NCI-H748 (cell line): Measurements from ENCODE around the gene PRPS1.
A peak's percentile ranks its signal among the peaks of the same experiment; 100 is the strongest.
"Not testable (repeated sequence)": the region's sequence is repeated elsewhere in the genome, so short reads cannot be mapped to it uniquely, and the experiment has no call there.

Source experiments
- DNase-seq: peaks from one replicate; lab custom pipeline; 2025; ENCODE audit not compliant: unreplicated experiment; lab: John Stamatoyannopoulos, UW

PRPS1 gene

DNA sequence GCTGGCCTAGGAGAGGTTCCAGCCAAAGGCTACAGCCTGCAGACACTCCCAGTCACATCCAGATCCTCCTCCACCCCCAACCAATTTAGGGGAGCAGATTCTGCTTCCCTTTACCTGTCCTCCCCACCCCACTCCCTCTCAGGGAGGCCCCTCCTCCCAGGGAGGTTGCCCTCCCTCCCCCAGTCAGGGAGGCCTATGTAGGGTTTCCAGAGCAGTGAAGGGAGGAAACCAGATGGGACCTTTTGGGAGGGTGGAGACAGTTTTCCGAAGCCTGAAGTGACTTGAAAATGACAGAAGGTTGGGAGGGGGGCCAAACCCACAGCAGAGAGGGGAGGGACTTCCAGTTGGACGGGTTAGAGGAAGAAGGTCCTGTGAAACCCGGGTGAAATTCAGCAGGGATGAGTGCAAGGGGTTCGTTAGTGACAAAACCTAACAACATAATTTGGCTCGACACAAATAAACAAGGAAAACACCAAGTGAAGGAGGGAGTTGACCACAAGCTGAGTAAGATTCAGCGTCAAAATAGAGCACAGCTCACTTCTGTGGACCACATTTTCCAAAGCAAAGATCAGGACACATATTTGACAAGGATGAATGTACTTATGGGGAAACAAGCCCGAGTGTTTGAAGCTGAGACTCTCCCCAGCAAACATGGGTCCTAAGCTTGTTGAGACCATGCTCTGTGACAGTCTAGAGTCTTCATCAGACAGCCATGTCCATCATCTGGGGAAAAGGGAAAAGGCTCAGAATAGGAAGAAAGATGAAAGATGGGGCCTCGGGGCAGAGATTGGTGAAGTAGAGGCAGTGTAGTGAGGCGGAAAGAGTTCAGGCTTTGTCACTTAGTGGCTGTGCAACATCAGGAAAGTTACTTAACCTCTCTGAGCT lies 46.4 kb downstream of the PRPS1 start:
- DNase-seq = no peak

DNA sequence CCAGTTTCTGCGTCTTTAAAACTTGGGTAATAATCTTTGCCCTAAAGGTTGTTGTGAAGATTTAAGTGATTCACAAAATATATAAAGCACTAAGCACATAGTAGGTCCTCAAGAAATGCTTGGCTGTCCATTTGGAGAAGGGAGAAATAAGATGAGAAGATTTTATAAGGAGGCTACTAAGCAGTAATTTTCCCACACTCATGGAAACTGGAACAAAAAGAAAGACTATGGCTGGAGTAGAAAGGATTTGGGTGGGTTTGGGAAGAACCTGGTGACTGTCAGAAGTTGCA lies 47.0 kb downstream of the PRPS1 start:
- DNase-seq = no peak

DNA sequence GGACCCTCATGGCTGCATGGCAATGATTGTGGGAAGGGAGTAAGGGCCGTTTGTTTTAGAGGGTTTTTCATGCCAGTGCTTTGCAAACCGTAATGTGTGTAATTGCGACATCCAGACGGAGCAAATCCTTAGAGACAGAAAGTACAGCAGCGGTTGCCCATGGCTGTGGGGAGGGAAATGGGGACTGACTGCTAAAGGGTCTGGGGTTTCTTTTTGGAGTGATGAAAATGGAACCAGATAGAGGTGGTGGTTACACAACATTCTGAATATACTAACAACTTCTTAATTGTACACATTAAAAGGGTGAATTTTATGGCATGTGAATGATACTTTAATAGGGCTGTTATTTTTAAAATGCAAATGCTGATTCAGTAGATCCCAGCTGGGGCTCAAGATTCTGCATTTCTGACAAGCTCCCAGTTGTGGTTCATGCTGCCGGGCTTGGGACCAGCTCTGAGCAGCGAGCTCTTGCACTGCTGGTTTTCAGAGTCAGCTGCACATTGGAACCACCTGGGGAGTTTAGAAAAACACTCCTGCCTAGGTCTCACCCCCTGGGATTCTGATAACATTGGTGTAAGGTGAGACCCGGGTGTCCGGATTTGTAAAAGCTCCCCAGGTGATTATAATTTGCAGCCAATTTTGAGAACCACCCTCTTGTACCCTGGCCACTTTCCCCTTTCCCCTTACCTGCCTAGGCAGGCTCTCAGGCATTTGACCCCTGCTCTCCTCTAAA lies 47.7 kb downstream of the PRPS1 start:
- no peak for DNase-seq

DNA sequence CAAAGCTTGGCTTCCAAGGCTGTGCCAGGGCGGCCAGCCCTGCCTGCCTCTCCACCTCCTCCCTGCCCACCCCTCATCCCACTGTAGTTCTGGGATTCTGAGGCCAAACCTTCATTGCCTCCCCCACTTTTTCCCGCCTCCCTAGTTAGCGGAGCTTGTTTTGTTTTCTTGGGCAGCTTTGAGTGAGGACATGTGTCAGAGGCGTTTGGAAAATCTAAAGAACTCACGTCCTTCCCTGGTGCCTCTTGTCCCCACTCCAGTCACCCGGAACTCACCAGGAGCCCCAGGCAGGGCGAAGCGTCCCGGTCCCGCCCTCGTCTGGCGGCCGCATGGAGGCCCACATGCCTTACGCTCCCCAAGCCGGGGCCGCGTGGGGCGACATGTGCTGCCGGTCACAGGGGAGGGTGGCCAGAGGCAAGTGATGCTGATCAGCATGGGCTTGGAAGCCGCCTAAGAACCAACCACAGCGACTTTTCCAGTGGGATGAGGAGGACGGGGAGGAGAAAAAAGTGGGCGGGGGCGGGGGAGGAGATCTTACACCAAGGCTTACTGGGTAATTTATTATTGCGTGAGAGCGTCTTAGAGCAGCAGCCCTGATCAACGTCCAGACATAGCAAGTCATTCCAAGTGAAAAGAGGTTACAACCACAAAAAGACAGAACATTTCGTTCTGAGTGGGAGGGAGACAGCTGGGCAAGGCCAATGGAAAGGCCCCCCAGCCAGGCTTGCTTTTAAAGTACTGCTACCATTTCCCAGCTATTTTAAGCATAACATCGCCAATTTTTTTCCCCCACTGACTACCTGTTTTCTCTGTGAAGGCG lies 48.5 kb downstream of the PRPS1 start:
- DNase-seq = no peak

DNA sequence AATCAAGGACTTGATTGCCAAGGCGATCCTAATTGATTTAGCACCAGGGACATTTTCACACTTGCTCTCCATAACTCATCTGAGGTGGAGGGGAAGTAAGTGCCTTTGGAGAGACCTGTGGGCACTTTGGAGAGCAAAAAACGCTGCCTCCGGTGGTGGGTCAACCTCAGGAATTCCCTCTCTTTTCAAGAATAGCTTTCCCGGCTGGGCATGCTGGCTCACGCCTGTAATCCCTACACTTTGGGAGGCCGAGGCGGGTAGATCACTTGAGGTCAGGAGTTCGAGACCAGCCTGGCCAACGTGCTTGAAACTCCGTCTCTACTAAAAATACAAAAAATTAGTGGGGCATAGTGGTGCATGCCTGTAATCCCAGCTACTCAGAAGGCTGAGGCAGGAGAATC lies 49.2 kb downstream of the PRPS1 start:
- no peak for DNase-seq

DNA sequence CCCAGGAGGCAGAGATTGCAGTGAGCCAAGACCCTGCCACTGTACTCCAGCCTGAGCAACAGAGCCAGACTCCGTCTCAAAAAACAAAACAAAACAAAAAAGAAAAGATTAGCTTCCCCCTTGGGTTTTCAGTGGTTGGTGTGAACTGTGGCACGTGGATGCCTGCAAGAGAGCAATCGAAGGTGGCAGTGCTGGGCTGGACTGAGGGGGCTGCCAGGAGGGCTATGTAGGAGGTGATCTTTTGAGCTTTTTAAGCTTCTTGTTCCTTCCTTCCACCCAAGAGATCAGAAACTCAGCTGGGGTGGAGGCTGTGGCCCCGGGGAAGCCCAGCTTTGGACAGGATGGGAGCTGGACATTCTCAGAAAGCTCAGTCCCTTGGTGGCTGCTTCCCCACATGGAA lies 49.6 kb downstream of the PRPS1 start:
- DNase-seq = no peak

DNA sequence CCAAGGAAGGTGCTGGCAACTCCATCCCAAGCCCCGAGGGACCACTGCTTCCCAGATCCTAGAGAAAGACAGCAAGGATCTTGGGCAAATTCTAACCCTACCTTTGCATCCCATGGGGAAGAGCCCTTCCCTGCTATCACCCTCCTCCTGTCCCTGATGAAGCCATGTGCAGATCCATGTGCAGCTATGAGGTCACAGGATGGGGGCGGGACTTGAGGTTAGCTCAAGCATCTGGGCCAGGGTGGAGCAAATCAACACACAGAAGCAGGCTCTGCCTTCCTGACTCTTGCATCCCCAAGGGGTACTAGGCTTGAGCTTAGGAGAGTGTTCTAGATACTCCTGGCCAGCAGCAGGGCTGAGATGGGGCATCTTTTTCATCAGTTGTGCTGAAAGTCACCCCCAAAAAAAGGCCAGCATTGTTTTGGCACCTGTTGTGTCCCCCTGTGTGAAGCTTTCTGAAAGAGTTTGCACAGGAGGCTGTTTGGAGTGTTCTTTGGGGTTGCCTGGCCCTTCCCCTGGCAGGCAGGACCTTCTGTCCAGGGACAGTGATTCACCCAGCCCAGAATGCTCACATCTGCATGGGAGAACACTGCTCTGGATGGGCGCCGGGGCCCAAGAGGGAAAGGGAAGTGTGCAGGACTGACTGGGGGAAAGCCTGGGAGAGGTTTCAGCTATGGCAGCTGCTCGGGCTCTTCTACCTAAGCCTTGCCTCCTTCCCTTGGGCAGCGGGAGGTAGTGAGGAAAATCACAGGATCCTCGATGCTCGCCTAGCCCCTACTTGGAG lies 50.8 kb downstream of the PRPS1 start:
- no peak for DNase-seq

DNA sequence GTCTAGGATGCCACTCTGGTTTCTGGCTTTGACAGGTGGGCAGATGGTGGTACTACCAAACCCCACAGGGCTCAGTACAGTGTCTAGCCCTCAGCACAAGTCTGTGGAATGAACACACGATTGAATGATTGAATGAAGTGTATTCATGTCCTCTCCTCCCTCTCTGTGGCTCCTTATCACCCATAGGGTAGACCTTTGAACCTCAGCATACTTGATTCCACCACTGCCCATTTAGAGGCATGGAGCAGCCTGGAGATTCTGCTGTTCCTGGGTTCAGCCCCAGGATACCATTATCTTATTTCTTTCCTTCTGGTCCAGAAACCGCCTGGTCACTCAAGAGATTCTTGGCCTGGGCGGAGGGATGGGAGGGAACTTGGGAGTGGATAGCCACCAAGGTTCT lies 53.9 kb downstream of the PRPS1 start:
- DNase-seq = no peak

DNA sequence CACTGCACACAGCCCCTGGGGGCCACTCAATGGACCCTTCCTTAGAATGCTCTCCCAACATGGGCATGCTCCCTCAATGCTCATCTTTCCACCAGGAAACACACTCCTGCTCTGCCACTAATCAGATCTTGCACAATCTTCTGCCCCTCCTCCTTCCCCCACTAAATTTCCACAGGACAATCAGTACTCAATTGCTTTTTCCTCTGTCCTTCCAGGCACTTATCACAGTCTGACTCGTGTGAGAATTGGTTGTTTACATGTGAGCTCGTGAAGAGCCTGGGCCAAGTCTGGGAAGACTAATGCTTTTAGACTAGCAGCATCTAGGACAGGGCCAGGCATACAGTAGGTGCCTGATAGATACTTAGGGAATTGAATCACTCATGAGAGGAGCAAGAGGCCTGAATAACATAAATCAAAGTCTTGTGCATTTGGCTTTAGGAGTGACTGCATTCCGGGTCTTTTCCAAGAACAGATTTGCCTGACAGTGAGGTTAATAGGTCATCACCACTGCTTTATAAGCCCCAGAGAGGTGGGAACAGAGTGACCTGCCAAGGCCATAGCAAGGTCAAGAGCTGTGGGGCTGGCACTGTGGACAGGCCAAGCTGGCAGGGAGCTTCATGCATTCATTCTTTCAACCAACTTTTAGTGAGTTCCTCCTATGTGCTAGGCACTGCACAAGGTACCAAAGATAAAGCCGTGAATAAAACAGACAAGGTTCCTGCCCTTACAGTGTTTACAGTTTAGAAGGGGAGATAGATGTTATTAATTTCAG lies 55.0 kb downstream of the PRPS1 start:
- no peak for DNase-seq

DNA sequence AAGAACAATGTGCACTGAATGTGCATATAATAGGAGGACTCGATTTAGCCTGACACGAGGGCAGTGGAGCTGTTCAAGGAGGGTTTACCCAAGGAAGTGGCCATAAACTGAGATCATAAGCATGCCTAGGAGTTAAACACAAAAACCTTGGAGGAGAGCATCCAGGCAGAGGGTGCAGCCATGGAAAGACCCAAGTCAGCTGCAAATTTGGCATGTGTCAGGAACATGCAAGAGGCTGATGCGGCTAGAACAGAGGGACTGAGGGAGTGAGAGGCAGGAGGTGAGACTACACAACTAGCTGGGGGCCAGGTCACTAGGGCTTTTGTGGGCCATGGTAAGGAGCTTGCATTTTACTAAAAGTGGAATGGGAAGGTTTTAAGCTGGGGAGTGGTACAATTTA lies 55.6 kb downstream of the PRPS1 start:
- no peak for DNase-seq

DNA sequence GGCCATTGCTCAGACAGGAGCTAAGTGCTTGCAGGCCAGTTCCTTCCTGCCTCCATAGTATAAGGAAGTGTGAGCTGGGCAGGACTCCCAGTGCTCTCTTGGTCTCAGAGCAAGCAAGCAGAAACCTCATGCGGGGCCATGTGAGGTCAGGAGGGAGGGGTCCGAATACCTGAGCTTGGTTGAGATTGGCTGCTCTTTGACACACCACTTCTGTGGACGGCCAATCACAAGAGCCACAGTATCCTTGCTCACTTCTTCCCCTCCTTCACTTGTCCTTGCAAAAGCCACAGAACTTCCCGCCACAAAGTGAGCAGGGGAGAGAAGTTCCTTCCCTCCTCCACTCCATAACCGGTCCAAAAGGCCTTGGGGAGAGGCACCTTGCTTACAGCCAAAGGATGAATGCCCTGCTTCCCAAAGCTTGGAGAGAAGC lies 56.7 kb downstream of the PRPS1 start:
- DNase-seq = no peak

DNA sequence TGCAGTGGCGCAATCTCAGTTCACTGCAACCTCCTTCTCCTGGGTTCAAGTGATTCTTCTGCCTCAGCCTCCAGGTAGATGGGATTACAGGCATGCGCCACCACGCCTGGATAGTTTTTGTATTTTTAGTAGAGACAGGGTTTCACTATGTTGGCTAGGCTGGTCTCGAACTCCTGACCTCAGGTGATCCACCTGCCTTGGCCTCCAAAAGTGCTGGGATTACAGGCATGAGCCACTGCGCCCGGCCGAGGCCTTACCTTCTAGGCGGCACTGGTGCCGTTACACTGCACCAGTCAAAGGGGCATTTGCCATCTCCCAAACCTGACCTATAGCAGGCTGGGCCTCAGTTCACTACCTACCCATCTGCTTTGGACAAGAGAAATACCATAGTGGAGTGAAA lies 57.3 kb downstream of the PRPS1 start:
- DNase-seq = not testable (repeated sequence)

DNA sequence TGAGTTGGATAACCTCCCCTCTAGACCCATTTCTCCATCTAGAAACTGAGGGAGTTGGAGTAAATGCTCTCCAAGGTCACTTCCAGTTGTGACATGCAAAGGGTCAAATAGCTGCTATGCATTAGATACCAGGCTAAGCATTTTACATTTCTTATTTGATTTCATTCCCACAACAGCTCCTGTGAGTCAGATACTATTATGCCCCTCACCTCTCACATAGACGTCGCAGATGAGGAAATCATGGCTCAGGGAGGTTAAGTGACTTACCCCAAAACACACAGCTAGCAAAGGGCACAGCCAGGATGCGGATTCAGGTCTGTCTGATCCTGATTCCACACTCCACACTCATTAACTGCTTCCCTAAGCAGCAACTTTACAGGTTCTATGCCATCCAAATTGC lies 57.7 kb downstream of the PRPS1 start:
- no peak for DNase-seq

DNA sequence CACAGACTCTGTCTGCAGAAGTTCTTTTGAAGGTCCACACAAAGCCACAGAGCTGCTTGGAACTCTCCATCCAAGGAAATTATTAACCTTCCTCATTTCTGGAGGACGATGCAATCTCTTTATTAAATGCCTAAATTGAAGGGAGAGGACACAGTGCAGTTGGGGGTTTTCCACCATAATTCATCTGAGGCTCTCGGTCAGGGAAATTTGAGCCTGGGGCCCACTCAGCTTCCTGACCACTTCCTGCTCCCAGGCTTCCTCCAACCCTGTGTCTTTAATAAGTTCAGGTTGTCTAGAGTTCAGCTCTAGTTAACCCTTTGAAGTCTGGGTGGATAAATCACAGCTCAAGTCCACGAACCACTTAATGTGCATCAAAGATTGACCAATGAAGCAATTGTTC lies 58.5 kb downstream of the PRPS1 start:
- DNase-seq = no peak

DNA sequence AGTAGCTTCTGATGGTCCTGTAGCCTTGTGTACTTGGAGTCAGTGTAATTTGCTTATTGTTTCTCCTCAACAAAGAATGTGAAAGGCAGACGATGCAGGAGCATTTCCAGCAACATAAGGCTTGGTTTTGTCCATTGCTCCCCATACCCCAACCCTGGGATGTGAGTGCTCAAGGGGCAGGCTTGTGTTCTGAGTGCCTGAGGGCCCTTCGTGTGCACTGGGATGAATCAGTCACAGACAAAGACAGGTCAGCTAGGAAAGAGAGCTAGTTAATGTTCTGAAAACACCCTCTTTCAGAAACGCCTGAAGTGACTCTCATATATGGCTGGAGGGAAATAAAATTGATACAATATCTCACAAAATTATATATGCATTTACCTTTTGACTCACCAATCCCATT lies 59.1 kb downstream of the PRPS1 start:
- DNase-seq = no peak

DNA sequence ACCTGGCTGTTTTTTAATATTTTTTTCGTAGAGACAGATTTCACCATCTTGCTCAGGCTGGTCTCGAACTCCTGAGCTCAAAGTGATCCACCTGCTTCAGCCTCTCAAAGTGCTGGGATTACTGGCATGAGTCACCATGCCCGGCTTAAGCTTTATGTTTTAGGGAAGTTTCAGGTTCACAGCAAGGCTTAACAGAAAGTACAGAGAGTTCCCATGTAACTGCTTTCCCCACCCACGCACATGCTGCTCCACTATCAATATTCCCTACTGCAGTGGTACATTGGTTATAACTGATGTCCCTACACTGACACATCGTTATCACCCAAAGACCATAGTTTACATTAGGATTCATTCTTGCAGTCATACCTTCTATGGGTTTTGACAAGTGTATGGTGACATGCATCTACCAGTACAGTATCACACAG lies 62.7 kb downstream of the PRPS1 start:
- DNase-seq = no peak

DNA sequence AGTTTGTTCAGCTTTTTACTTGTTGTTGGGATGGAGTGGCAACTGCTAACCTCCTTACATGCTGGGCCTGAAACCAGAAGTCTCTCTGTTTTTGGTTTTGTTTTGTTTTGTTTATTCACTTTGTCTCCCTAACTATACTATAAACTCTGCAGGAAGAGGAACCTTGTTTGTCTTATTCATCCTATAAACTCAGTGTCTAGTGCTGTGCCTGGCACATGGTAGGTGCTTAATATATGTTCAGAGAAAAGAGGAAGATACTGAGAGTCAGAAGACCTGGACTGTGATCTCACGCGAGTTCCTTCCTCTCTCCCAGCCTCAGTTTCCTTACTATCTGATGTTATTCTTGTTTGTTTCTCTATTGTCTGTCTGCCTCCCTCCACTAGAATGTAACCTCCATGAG lies 71.3 kb downstream of the PRPS1 start:
- DNase-seq = no peak

DNA sequence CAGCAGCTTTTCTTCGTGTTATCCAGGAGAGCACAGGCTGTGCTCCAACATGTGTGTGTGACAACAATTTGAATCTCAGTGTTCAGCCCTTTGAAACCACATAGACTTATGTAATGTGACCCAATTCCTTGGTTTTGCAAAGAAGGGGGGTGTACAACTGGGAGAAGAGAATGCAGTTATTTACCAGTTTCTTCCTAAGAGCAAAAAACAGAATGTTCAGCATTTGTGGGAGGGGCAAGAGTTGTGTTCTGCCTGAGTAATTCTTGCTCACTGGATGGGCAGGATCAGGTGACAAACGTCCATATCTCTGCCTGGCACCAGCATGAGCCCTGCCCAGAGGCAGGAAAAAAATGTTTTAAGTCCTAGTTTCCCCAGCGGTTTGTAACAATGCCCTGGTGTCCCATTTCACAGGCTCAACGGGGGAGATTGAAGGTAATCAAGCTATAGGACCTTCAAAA lies 72.0 kb downstream of the PRPS1 start:
- DNase-seq = peak; percentile 17
